Measurements from ENCODE around the gene EFHC1. TPM values are rescaled to one million over a fixed set of nuclear protein-coding genes. Genes with fewer than 3 reads are reported as not detected.

The EFHC1 gene
- total RNA-seq, 1 experiment from 2014 or later = 18.1 TPM

DNA sequence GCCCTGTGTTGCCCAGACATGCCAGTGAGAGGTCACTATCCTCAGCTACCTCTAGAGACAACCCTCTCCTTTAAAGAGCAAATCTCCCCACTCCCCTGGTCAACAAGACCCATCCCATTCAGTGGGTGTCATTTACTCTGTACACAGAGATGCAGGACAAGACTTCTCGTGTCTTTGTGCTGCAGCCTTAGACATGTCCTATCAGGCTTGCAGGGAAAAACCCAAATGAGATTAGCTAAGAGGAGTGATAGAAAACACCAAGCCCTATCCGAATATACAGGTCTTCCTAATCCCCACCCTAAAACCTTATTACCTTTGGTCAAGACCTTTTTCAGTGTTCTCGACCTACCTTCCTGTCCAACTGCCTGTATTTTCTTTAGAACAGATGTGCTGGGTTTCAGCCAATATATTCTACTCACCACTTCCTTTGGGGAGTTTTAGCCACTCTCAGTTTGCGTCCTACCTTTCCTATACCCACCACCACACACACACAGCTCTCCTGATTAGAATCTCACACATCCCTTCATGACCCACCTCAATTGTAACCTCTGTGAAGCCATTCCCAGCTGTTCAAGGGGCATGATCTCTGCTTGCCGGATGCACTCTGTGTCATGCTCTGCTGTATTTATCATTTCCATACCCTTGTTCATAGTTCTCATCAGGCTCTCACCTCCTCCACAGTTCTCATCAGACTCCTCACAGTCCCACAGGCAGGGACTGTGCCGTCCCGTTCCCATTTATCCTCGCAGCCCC is 117.0 kb downstream of the EFHC1 start:
- BruUV-seq (replicated peaks) = no TSS peak
- Mint-ChIP-seq H3K27me3 (ENCODE audit: unreplicated experiment) (no peaks in the 10 kb centered on the region), H3K4me1 (ENCODE audit: low read depth, unreplicated experiment) (peaks cover 10% of the 10 kb centered on the region), H3K4me3 (ENCODE audit: low read depth, unreplicated experiment) (no peak overlapping the region), H3K9me3 (ENCODE audit: low read depth, unreplicated experiment) (no peaks in the 10 kb centered on the region), H3K36me3 (ENCODE audit: insufficient read depth, unreplicated experiment) (no peaks in the 10 kb centered on the region), H3K27ac (ENCODE audit: unreplicated experiment) (no peak overlapping the region)
- TF ChIP-seq, protein P1, sequence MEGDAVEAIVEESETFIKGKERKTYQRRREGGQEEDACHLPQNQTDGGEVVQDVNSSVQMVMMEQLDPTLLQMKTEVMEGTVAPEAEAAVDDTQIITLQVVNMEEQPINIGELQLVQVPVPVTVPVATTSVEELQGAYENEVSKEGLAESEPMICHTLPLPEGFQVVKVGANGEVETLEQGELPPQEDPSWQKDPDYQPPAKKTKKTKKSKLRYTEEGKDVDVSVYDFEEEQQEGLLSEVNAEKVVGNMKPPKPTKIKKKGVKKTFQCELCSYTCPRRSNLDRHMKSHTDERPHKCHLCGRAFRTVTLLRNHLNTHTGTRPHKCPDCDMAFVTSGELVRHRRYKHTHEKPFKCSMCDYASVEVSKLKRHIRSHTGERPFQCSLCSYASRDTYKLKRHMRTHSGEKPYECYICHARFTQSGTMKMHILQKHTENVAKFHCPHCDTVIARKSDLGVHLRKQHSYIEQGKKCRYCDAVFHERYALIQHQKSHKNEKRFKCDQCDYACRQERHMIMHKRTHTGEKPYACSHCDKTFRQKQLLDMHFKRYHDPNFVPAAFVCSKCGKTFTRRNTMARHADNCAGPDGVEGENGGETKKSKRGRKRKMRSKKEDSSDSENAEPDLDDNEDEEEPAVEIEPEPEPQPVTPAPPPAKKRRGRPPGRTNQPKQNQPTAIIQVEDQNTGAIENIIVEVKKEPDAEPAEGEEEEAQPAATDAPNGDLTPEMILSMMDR (IDR thresholded peaks at IDR 0.05; ENCODE audit: unreplicated experiment) = no peak
- intact Hi-C loops (cut with micrococcal nuclease; ENCODE audit: unreplicated experiment) = no loop called here
- CTCF ChIA-PET = no interaction called here
- DNase-seq = no peak

- TF ChIP-seq, protein P1 (IDR thresholded peaks at IDR 0.05; ENCODE audit: unreplicated experiment) = no peak
- CTCF ChIA-PET = no interaction called here
- H3K4me1 Mint-ChIP-seq (ENCODE audit: low read depth, unreplicated experiment) = peaks cover 17% of the 10 kb centered on the region
- no peaks in the 10 kb centered on the region for H3K27me3 Mint-ChIP-seq (ENCODE audit: unreplicated experiment)
- no peak for DNase-seq
- no peaks in the 10 kb centered on the region for H3K9me3 Mint-ChIP-seq (ENCODE audit: low read depth, unreplicated experiment)
- intact Hi-C loops (cut with micrococcal nuclease; ENCODE audit: unreplicated experiment) = no loop called here
- BruUV-seq (replicated peaks) = no TSS peak
- H3K36me3 Mint-ChIP-seq (ENCODE audit: insufficient read depth, unreplicated experiment) = no peaks in the 10 kb centered on the region
- H3K4me3 Mint-ChIP-seq (ENCODE audit: low read depth, unreplicated experiment) = no peak overlapping the region
- no peak overlapping the region for H3K27ac Mint-ChIP-seq (ENCODE audit: unreplicated experiment)
These were observed 118.2 kb downstream of the EFHC1 start for GRCh38 chr6:52538252-52538900.

DNA sequence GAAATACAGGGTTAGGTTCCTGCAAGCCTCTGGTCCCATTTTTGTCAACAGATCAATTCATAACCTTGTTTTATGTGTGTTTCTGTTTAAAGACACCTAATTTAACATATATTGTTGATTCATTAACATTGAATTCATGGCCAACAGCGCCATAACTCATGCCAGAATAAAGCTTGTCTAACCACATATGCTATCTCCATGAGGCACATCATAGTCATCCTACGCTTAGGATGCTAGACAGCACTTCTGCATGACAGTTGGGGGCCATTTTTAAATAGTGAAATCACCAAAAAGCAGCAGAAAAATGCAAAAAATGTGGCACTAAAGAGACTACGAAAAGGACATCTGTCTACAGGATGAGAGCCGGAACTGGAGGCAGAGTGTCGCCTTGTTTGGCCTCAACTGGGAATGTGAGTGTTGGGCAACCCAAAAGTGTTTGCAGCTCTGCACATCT is 118.8 kb downstream of the EFHC1 start:
- Mint-ChIP-seq H3K9me3 (ENCODE audit: low read depth, unreplicated experiment) (no peaks in the 10 kb centered on the region), H3K4me3 (ENCODE audit: low read depth, unreplicated experiment) (no peak overlapping the region), H3K27ac (ENCODE audit: unreplicated experiment) (no peak overlapping the region), H3K4me1 (ENCODE audit: low read depth, unreplicated experiment) (peaks cover 22% of the 10 kb centered on the region), H3K36me3 (ENCODE audit: insufficient read depth, unreplicated experiment) (no peaks in the 10 kb centered on the region), H3K27me3 (ENCODE audit: unreplicated experiment) (no peaks in the 10 kb centered on the region)
- TF ChIP-seq, protein P1 (IDR thresholded peaks at IDR 0.05; ENCODE audit: unreplicated experiment) = no peak
- intact Hi-C loops (cut with micrococcal nuclease; ENCODE audit: unreplicated experiment) = no loop called here
- no peak for DNase-seq
- CTCF ChIA-PET = no interaction called here
- no TSS peak for BruUV-seq (replicated peaks)

DNA sequence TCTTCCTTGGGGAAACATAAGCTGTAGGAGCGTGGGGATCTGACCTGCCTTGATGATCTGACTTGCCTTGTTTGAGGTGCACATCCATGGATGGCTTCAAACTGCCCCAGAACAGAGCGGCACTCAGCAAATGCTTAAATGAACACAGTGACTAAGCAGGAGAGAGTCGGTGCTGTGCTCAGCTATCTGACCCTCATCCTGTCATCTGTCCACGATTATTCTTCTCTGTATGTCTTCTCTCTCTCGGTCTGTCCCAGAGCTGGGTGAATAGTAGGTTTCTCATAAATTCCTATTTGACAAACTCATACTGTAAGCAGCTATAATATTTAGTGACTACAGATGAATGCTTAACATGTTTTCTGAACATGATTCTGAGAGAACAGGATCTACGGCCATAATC is 119.5 kb downstream of the EFHC1 start:
- no peaks in the 10 kb centered on the region for H3K27me3 Mint-ChIP-seq (ENCODE audit: unreplicated experiment)
- intact Hi-C loops (cut with micrococcal nuclease; ENCODE audit: unreplicated experiment) = no loop called here
- H3K4me1 Mint-ChIP-seq (ENCODE audit: low read depth, unreplicated experiment) = peaks cover 27% of the 10 kb centered on the region
- no peak for DNase-seq
- H3K9me3 Mint-ChIP-seq (ENCODE audit: low read depth, unreplicated experiment) = no peaks in the 10 kb centered on the region
- TF ChIP-seq, protein P1 (IDR thresholded peaks at IDR 0.05; ENCODE audit: unreplicated experiment) = no peak
- no peaks in the 10 kb centered on the region for H3K36me3 Mint-ChIP-seq (ENCODE audit: insufficient read depth, unreplicated experiment)
- no peak overlapping the region for H3K4me3 Mint-ChIP-seq (ENCODE audit: low read depth, unreplicated experiment)
- no TSS peak for BruUV-seq (replicated peaks)
- no peak overlapping the region for H3K27ac Mint-ChIP-seq (ENCODE audit: unreplicated experiment)
- CTCF ChIA-PET = no interaction called here
